Stimulated activated memory B cell treated with anti-CD40 and anti-IgM and Interleukin-4, amounts not matched to agents 10 μg/mL and 1 μg/mL and 100 μg/mL, for 72 hours (primary cell): ENCODE data around the gene RNASE8.

Source experiments
- ATAC-seq: fragments of 150-1000 bp; cut with Tn5 transposase; 2 replicates; pipeline ENCODE4 v1.10.0; 2021
- H3K27ac Mint-ChIP-seq: one replicate; pipeline ENCODE4 v1.8.0; 2022; ENCODE audit warnings: mild to moderate bottlenecking, mixed read lengths
- H3K27me3 Mint-ChIP-seq: one replicate; pipeline ENCODE4 v1.8.0; 2022; ENCODE audit warnings: mixed read lengths
- H3K36me3 Mint-ChIP-seq: one replicate; pipeline ENCODE4 v1.8.0; 2022; ENCODE audit warnings: mixed read lengths
- H3K4me1 Mint-ChIP-seq: one replicate; pipeline ENCODE4 v1.8.0; 2022; ENCODE audit warnings: mixed read lengths
- H3K4me3 Mint-ChIP-seq: one replicate; pipeline ENCODE4 v1.8.0; 2022; ENCODE audit warnings: mild to moderate bottlenecking, moderate library complexity, mixed read lengths
- H3K9me3 Mint-ChIP-seq: one replicate; pipeline ENCODE4 v1.8.0; 2022; ENCODE audit warnings: mixed read lengths

The RNASE8 gene

GRCh38 chr14:21086908-21087293 is 29.3 kb downstream of the RNASE8 start:
- no peak for ATAC-seq
- peaks cover 11% of the 10 kb centered on the region for H3K27me3 Mint-ChIP-seq

GRCh38 chr14:21087294-21088091 is 29.9 kb downstream of the RNASE8 start:
- no peak overlapping the region for H3K27ac Mint-ChIP-seq
- peak; percentile 76 for ATAC-seq
- H3K4me3 Mint-ChIP-seq: no peak overlapping the region

More at GRCh38 chr14:21086908-21087293, 29.3 kb downstream of the RNASE8 start:
- H3K36me3 Mint-ChIP-seq: peaks cover 7% of the 10 kb centered on the region
- H3K4me1 Mint-ChIP-seq: peaks cover 20% of the 10 kb centered on the region
- H3K27ac Mint-ChIP-seq: peak overlapping the region; percentile 36
- H3K9me3 Mint-ChIP-seq: no peaks in the 10 kb centered on the region
- no peak overlapping the region for H3K4me3 Mint-ChIP-seq

GRCh38 chr14:21088687-21089086 is 31.1 kb downstream of the RNASE8 start:
- Mint-ChIP-seq H3K4me1 (peaks cover 31% of the 10 kb centered on the region), H3K4me3 (no peak overlapping the region), H3K9me3 (no peaks in the 10 kb centered on the region), H3K36me3 (peaks cover 7% of the 10 kb centered on the region), H3K27me3 (peaks cover 11% of the 10 kb centered on the region), H3K27ac (no peak overlapping the region)
- ATAC-seq: no peak

More at GRCh38 chr14:21087294-21088091, 29.9 kb downstream of the RNASE8 start:
- peaks cover 7% of the 10 kb centered on the region for H3K27me3 Mint-ChIP-seq
- peaks cover 23% of the 10 kb centered on the region for H3K4me1 Mint-ChIP-seq
- no peaks in the 10 kb centered on the region for H3K9me3 Mint-ChIP-seq
- peaks cover 7% of the 10 kb centered on the region for H3K36me3 Mint-ChIP-seq

DNA sequence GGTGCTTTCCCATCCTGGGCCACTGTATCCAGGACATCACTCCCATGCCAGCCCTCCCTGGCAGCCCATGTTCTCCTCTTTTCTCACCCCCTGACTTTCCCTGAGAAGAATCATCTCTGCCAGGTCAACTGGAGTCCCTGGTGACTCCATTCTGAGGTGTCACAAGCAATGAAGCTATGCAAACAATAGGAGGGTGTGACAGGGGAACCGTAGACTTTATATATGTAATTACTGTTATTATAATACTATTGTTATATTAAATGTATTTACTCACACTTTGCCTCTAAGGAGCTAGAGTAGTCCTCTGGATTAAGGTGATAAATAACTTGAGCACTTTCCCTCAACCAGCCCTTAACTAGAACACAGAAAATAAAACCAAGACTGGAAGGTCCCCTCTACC is 31.6 kb downstream of the RNASE8 start:
- H3K36me3 Mint-ChIP-seq: peaks cover 7% of the 10 kb centered on the region
- ATAC-seq: no peak
- peaks cover 11% of the 10 kb centered on the region for H3K27me3 Mint-ChIP-seq
- H3K4me1 Mint-ChIP-seq: peaks cover 31% of the 10 kb centered on the region
- H3K4me3 Mint-ChIP-seq: no peak overlapping the region
- no peaks in the 10 kb centered on the region for H3K9me3 Mint-ChIP-seq
- no peak overlapping the region for H3K27ac Mint-ChIP-seq

- peaks cover 31% of the 10 kb centered on the region for H3K4me1 Mint-ChIP-seq
- ATAC-seq: no peak
- H3K36me3 Mint-ChIP-seq: peaks cover 7% of the 10 kb centered on the region
- H3K27me3 Mint-ChIP-seq: peaks cover 11% of the 10 kb centered on the region
- H3K9me3 Mint-ChIP-seq: no peaks in the 10 kb centered on the region
- H3K4me3 Mint-ChIP-seq: no peak overlapping the region
- H3K27ac Mint-ChIP-seq: no peak overlapping the region
Measured at GRCh38 chr14:21089877-21090193, 32.2 kb downstream of the RNASE8 start.

DNA sequence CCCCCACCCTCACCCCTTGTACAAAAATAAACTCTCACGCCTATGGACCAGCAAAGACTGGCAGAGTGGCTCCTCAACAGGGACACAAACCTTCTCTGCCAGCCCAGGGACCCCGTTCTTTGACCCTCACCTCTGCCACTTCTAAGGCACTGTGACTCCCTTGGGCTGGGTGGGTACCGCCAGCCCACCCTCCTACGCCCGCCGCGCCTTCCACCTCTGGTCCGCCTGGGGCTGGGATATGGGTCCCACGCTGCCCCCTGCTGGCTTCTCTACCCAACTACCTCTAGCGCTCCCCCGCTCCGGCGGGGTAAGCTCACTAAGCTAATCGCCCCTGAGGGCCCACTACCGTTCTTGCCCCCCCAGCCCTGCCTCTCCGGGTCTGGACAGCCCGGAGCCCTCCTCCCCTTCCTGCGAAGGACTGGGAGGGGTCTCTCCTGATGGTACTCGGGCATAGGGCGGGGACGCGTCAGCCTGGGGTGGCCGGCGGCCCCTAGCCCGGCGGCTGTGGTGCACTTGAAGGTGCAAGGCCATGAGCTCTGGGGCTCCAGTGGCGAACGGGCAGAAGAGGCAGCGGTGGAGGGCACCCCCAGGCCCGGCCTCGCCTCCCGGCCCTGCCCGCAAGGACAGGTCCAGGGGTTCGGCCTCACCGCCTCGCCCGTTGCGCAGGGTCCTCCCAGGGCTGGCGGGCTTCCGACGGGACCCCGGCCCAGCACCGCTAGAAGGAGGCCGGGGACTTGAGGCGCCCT is 32.7 kb downstream of the RNASE8 start:
- ATAC-seq: peak; percentile 3
- Mint-ChIP-seq H3K9me3 (no peaks in the 10 kb centered on the region), H3K4me1 (peaks cover 31% of the 10 kb centered on the region), H3K4me3 (no peak overlapping the region), H3K27ac (no peak overlapping the region), H3K36me3 (peaks cover 7% of the 10 kb centered on the region), H3K27me3 (peaks cover 11% of the 10 kb centered on the region)

- Mint-ChIP-seq H3K27ac (peak overlapping the region; percentile 41), H3K4me3 (no peak overlapping the region), H3K9me3 (no peaks in the 10 kb centered on the region), H3K4me1 (peaks cover 31% of the 10 kb centered on the region), H3K27me3 (peaks cover 11% of the 10 kb centered on the region), H3K36me3 (peaks cover 7% of the 10 kb centered on the region)
- ATAC-seq: no peak
Measured at GRCh38 chr14:21090940-21091663, 33.5 kb downstream of the RNASE8 start.

DNA sequence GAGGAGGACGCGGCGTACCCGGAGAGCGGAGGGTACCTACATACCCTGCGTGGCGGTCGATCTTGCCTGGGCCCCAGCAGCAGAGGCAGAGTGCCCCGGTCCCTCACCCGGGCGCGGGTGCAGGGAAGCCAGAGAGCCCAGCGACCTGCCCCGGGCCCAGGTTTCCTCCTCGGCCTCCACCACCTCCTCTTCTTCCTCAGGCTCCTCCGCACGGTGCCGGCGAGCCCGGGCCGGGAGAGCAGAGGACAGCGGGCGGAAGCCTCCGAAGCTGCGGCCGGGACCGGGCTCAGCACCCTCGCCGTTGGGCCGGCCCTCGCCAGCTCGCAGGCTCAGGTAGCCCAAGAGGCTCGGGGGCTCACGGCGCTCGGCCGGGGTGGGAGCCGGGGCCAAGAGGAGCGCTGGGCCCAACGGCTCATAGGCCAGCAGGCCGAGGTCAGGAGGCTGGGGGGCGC is 34.2 kb downstream of the RNASE8 start:
- Mint-ChIP-seq H3K27me3 (peaks cover 11% of the 10 kb centered on the region), H3K9me3 (no peaks in the 10 kb centered on the region), H3K4me3 (no peak overlapping the region), H3K27ac (peak overlapping the region; percentile 41), H3K36me3 (peaks cover 7% of the 10 kb centered on the region), H3K4me1 (peaks cover 25% of the 10 kb centered on the region)
- ATAC-seq: no peak

DNA sequence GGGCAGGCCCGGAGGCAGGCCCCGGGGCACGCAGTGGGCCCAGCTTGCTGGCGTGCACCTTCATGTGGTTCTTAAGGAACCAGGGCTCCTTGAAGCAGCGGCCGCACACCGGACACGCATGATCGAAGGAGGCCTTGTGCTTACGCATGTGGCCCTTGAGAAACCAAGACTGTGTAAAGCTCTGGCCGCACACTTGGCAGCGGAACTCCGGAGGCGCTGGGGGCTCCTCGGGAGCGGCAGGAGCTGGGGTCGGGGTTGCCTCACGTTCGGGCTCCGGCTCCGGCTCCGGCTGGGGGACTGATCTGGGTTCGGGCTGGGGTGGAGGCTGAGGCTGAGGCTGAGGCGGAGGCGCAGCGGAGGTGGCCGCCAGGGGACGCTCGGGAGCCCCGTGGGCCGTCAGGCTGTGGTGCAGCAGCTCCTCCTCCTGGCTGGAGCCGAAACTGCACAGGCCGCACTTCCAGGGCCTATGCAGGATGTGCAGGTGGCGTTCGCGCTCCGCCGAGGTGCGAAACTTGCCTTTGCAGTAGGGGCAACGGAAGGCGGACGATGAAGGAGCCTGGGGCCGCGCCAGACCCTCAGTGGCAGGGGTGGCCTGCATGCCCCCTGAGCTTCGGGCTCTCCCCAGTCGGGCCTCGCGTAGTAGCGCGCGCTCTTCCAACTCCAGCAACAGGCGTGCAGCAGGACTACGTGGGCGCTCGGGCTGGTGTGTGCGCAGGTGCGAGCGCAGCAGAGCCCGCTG is 34.8 kb downstream of the RNASE8 start:
- Mint-ChIP-seq H3K36me3 (peaks cover 7% of the 10 kb centered on the region), H3K9me3 (no peaks in the 10 kb centered on the region), H3K4me3 (peak overlapping the region; percentile 15), H3K4me1 (peaks cover 22% of the 10 kb centered on the region), H3K27ac (no peak overlapping the region), H3K27me3 (peaks cover 11% of the 10 kb centered on the region)
- peak; percentile 91 for ATAC-seq

GRCh38 chr14:21093018-21093417 is 35.4 kb downstream of the RNASE8 start:
- Mint-ChIP-seq H3K36me3 (peaks cover 7% of the 10 kb centered on the region), H3K27ac (no peak overlapping the region), H3K4me1 (peaks cover 17% of the 10 kb centered on the region), H3K4me3 (no peak overlapping the region), H3K27me3 (peaks cover 11% of the 10 kb centered on the region), H3K9me3 (no peaks in the 10 kb centered on the region)
- no peak for ATAC-seq

DNA sequence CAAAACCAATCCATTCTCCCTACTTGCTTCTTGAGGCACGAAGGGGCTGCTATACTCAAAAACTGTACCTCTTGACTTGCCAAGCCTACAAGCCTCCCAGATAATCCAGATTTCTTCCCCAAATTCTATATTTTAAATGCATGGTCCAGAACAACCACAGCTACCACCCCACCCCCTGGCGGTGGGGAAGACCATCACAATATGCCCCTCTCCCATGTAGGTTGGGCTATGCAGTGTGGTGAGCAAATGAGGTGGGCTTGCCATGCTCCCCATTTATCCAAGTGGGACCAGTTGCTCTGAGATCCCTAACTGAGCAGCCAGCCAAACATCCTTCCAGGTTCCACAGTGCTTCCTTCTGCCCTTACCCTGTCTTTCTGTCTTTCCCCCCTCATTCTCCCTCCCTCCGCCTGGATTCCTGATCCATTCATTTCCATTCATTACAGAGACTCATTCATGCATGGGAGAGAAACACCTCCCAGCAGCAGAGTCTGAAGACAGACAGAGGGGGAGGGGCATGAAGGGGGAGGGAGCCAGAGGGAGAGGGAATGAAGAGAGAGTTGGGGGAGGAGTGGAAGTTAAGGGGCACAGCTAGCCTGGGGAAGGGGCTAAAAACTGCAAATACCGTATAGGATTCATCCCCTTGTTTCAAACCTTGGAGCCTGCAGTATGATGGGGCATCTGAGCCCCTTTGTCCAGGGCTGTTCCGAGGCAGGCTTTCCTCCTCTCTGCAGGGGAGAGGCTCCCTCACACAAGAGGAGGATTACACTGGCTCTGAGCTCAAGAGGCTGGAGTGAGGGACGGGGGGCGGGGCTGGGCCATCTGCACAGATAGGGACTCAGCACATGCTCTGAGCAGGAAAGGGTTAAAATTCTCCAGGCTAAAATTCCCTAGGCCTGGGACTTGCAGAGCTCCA is 36.4 kb downstream of the RNASE8 start:
- H3K27me3 Mint-ChIP-seq: peaks cover 11% of the 10 kb centered on the region
- no peak overlapping the region for H3K4me3 Mint-ChIP-seq
- H3K4me1 Mint-ChIP-seq: peaks cover 21% of the 10 kb centered on the region
- peaks cover 7% of the 10 kb centered on the region for H3K36me3 Mint-ChIP-seq
- H3K27ac Mint-ChIP-seq: no peak overlapping the region
- no peak for ATAC-seq
- no peaks in the 10 kb centered on the region for H3K9me3 Mint-ChIP-seq

DNA sequence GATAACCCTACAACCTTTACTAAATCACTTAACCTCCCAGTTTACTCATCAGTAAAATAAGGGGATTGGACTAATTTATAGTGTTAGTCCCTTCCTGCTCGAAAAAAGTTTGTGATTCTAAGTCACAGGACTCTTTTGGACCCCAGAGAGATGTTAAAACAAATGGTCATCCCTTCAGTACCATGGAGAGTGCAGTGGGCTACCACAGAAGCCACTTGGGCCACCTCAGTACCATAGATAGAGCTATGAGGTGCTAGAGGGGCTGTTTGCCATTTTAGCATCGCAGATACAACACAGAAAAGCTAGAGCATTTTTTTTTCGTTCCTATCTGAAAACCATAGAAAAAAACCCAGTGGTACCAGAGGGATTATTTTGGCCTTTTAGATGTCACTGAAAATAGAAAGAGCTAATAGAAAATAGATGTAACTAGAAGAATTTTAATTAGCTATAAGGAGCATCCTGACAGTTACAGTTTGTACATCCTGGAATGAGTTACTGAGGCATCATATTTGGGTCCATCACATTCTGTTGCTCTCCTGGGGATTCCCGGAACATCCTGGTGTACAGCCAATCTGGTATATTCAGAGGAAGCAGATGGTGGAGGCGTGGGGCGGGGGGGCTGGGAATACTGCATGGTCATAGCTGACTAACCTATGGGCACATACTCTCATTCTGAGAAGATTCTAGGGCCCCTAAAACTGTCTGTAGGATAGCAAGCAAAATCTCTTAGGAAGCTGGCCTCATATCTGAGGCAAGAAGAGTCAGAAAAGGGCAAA is 38.0 kb downstream of the RNASE8 start:
- Mint-ChIP-seq H3K27me3 (peaks cover 15% of the 10 kb centered on the region), H3K9me3 (no peaks in the 10 kb centered on the region), H3K4me1 (peaks cover 25% of the 10 kb centered on the region), H3K36me3 (peaks cover 7% of the 10 kb centered on the region), H3K4me3 (no peak overlapping the region), H3K27ac (no peak overlapping the region)
- ATAC-seq: no peak

DNA sequence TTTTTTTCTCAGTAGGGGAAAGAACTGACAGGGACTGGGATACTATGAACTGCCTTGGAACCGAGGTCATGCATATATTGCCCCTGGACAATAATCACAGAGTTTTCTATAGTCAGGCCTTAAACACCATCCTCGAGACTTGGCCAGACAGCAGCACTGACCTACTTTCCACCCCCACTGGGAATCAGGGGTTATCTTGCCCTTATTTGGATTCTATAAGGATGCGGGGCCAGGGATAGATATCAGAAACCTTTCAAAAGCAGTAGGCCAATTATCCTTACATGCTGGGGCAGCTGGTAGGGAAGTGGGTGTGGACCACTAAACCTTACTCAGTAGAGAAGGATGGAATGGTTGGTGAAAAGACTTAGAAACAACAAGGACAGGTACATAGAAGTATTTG is 38.8 kb downstream of the RNASE8 start:
- ATAC-seq: no peak
- Mint-ChIP-seq H3K36me3 (peaks cover 3% of the 10 kb centered on the region), H3K9me3 (no peaks in the 10 kb centered on the region), H3K27ac (no peak overlapping the region), H3K4me1 (peaks cover 22% of the 10 kb centered on the region), H3K27me3 (peaks cover 20% of the 10 kb centered on the region), H3K4me3 (no peak overlapping the region)
